ENCODE measurements around the gene ABCC3. TPM values are rescaled to one million over a fixed set of nuclear protein-coding genes. Genes with fewer than 3 reads are reported as not detected.
A peak's percentile ranks its signal among the peaks of the same experiment; 100 is the strongest.

ABCC3 gene
- total and polyA plus RNA-seq, 3 experiments from 2014 or later = 0.37 to 0.69 TPM; not detected in 1

DNA sequence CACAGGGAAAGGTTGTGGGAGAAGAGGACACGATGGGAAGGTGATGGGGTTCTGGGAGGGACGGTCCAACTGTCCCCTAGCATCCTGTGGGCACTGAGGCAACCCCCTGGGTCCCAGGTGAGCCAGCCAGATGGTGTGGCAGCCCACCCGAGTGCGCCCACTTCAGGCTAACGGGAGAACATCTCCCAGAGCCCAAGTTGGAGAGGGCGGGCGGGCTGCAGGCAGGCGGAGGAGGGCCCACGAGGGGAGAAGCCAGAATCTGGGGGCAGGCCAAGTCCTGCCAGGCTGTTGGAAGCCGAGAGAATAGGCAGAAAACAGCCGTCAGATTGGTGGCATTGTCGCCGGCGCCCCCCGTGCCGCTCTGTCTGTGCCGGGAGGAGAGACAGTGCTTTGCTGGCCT, 13.8 kb upstream of the ABCC3 start:
- Histone ChIP-seq H3K27ac (ENCODE audit: low read depth, low read length) (no peak overlapping the region), H3K4me1 (ENCODE audit: insufficient read depth, low read length) (no peaks in the 10 kb centered on the region), H3K4me3 (ENCODE audit: low read length) (no peak overlapping the region), H3K36me3 (ENCODE audit: insufficient read depth, low read length) (no peaks in the 10 kb centered on the region), H3K27me3 (ENCODE audit: insufficient read depth, low read length, poor library complexity, severe bottlenecking) (peaks cover 3% of the 10 kb centered on the region), H3K9me3 (ENCODE audit: low read length) (no peaks in the 10 kb centered on the region)
- Mint-ChIP-seq H3K27ac (no peak overlapping the region), H3K4me3 (no peak overlapping the region), H3K9me3 (no peaks in the 10 kb centered on the region), H3K27me3 (peaks cover 16 to 24% of the 10 kb centered on the region in 2 donors), H3K36me3 (no peaks in the 10 kb centered on the region), H3K4me1 (no peaks in the 10 kb centered on the region)
- no peak for DNase-seq
- ChIA-PET CTCF (no interaction called here), POLR2A (no interaction called here)

DNA sequence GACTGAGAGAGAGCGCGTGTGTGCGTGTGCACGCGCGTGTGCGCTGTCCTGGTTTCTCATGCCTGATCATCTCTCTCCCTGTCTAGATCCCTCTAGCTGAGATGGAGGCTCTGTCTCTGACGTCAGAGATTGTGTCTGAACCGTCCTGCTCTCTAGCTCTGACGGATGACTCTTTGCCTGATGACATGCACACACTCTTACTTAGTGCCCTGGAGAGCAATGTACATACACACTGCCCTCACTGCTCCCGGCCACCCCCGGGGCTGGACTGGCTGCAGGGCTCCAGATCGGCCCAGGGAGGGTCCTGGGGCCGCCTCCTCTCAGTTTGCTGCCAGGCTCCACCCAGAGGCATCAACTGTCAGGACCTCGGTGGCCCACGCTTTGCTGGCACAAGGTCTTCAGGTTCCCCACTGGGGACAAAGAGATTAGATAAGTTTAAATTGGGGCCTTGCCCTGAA, 13.1 kb upstream of the ABCC3 start:
- Histone ChIP-seq H3K9me3 (ENCODE audit: low read length) (no peaks in the 10 kb centered on the region), H3K4me3 (ENCODE audit: low read length) (no peak overlapping the region), H3K36me3 (ENCODE audit: insufficient read depth, low read length) (no peaks in the 10 kb centered on the region), H3K27me3 (ENCODE audit: insufficient read depth, low read length, poor library complexity, severe bottlenecking) (peaks cover 3% of the 10 kb centered on the region), H3K27ac (ENCODE audit: low read depth, low read length) (no peak overlapping the region), H3K4me1 (ENCODE audit: insufficient read depth, low read length) (no peaks in the 10 kb centered on the region)
- H3K27me3 Mint-ChIP-seq = peaks cover 16 to 29% of the 10 kb centered on the region in 2 donors
- no peak overlapping the region for H3K27ac Mint-ChIP-seq
- no peak overlapping the region for H3K4me3 Mint-ChIP-seq
- no peaks in the 10 kb centered on the region for H3K36me3 Mint-ChIP-seq
- POLR2A ChIA-PET = no interaction called here
- CTCF ChIA-PET = no interaction called here
- no peaks in the 10 kb centered on the region for H3K9me3 Mint-ChIP-seq
- no peak for DNase-seq
- no peaks in the 10 kb centered on the region for H3K4me1 Mint-ChIP-seq

DNA sequence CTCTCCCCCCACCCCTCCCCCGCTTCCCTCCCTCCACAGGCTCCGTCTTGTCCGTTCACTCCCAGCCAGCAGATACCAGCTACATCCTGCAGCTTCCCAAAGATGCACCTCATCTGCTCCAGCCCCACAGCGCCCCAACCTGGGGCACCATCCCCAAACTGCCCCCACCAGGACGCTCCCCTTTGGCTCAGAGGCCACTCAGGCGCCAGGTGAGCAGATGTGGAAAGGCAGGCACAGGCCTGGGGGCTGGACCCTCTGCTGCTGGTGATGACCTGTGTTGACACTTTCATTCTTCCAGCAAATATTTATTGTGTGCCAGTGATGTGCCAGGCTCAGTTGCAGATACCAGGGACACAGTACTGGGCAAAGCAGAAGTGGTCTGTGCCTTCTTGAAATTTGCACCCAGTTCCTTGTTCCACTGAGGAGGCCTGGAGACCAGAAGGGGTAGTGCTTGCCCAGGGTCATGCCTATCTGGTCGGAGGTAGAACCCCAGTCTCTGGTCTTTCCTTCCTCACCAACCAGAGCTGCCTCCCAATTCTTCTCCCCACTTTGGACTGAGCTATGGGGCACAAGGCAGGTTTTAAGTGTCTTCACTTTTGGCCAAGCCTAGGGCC, 10.3 kb upstream of the ABCC3 start:
- H3K4me3 Mint-ChIP-seq = no peak overlapping the region
- Histone ChIP-seq H3K27me3 (ENCODE audit: insufficient read depth, low read length, poor library complexity, severe bottlenecking) (peaks cover 9% of the 10 kb centered on the region), H3K9me3 (ENCODE audit: low read length) (no peaks in the 10 kb centered on the region), H3K27ac (ENCODE audit: low read depth, low read length) (no peak overlapping the region), H3K4me3 (ENCODE audit: low read length) (no peak overlapping the region), H3K4me1 (ENCODE audit: insufficient read depth, low read length) (no peaks in the 10 kb centered on the region), H3K36me3 (ENCODE audit: insufficient read depth, low read length) (no peaks in the 10 kb centered on the region)
- H3K27ac Mint-ChIP-seq = no peak overlapping the region
- peaks cover 0 to 5% (median 2%) of the 10 kb centered on the region in 3 donors for H3K4me1 Mint-ChIP-seq
- H3K36me3 Mint-ChIP-seq = no peaks in the 10 kb centered on the region
- peaks cover 29 to 48% of the 10 kb centered on the region in 2 donors for H3K27me3 Mint-ChIP-seq
- DNase-seq = no peak
- POLR2A ChIA-PET = no interaction called here
- H3K9me3 Mint-ChIP-seq = no peaks in the 10 kb centered on the region
- CTCF ChIA-PET = interaction anchor here (1.6 kb wide), 1 partner anchor 19 kb away, joined by 6 read pairs; no protein-coding TSS in a partner anchor

DNA sequence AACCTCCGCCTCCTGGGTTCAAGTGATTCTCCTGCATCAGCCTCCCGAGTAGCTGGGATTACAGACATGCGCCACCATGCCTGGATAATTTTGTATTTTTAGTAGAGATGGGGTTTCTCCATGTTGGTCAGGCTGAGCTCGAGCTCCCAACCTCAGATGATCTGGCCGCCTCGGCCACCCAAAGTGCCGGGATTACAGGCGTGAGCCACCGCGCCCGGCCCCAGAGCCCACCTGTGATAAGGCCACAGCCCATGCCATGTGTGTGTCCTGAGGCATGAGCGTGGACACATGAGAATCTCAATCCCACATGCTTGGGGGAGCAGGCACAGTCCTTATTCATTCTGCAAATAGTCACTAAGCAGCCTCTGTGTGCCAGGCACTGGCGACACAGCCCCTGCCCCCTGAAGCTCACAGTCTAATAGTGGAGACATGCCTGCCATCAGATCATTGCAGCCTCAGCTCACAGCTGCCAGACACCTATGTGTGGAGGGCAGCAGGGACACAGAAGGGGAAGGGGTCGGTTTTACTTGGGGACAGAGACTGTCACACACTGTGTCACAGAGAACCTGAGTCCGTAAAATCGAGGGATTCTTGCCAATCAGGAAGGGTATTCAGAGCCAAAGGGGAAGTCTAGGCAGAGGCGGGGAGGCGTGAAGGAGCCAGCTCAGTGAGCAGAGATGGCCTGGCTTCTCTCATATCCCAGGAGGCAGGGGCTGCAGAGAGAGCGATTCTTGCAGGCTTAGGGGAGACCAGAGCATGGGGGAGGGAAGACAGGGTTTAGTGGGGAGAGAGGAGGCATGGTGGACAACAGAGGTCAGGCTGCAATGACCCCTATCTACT, 9.4 kb upstream of the ABCC3 start:
- Mint-ChIP-seq H3K27ac (no peak overlapping the region), H3K4me1 (peaks cover 0 to 5% (median 2%) of the 10 kb centered on the region in 3 donors), H3K4me3 (no peak overlapping the region), H3K36me3 (no peaks in the 10 kb centered on the region), H3K27me3 (peaks cover 33 to 55% of the 10 kb centered on the region in 2 donors), H3K9me3 (no peaks in the 10 kb centered on the region)
- ChIA-PET CTCF (interaction anchor here (1.0 to 2.9 kb wide), 7 partner anchors 10 to 182 kb away, joined by 3 to 14 read pairs (median 6); partner anchors contain the start of genes ABCC3 and SPATA20), POLR2A (interaction anchor here (1.0 kb wide), 1 partner anchor 78 kb away, joined by 3 read pairs; the partner anchor contains the start of gene SPATA20)
- Histone ChIP-seq H3K27ac (ENCODE audit: low read depth, low read length) (no peak overlapping the region), H3K4me3 (ENCODE audit: low read length) (no peak overlapping the region), H3K4me1 (ENCODE audit: insufficient read depth, low read length) (no peaks in the 10 kb centered on the region), H3K9me3 (ENCODE audit: low read length) (no peaks in the 10 kb centered on the region), H3K27me3 (ENCODE audit: insufficient read depth, low read length, poor library complexity, severe bottlenecking) (peaks cover 10% of the 10 kb centered on the region), H3K36me3 (ENCODE audit: insufficient read depth, low read length) (no peaks in the 10 kb centered on the region)
- no peak for DNase-seq

DNA sequence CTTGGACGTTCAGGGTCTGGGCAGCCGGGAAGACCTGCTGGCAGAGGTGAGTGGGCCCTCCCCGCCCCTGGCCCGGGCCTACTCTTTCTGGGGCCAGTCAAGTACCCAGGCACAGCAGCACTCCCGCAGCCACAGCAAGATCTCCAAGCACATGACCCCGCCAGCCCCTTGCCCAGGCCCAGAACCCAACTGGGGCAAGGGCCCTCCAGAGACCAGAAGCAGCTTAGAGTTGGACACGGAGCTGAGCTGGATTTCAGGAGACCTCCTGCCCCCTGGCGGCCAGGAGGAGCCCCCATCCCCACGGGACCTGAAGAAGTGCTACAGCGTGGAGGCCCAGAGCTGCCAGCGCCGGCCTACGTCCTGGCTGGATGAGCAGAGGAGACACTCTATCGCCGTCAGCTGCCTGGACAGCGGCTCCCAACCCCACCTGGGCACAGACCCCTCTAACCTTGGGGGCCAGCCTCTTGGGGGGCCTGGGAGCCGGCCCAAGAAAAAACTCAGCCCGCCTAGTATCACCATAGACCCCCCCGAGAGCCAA, 8.6 kb upstream of the ABCC3 start:
- Histone ChIP-seq H3K4me3 (ENCODE audit: low read length) (no peak overlapping the region), H3K27me3 (ENCODE audit: insufficient read depth, low read length, poor library complexity, severe bottlenecking) (peaks cover 17% of the 10 kb centered on the region), H3K27ac (ENCODE audit: low read depth, low read length) (no peak overlapping the region), H3K9me3 (ENCODE audit: low read length) (no peaks in the 10 kb centered on the region), H3K36me3 (ENCODE audit: insufficient read depth, low read length) (no peaks in the 10 kb centered on the region), H3K4me1 (ENCODE audit: insufficient read depth, low read length) (no peaks in the 10 kb centered on the region)
- ChIA-PET CTCF (interaction anchor here (0.7 to 2.9 kb wide), 10 partner anchors 9 to 182 kb away, joined by 3 to 14 read pairs (median 4); partner anchors contain the start of genes ABCC3 and SPATA20), POLR2A (interaction anchor here (1.0 kb wide), 1 partner anchor 79 kb away, joined by 3 read pairs; the partner anchor contains the start of gene SPATA20)
- no peaks in the 10 kb centered on the region for H3K9me3 Mint-ChIP-seq
- no peak overlapping the region for H3K27ac Mint-ChIP-seq
- peak; percentile 39 to 72 (median 46) for DNase-seq
- peaks cover 35 to 60% of the 10 kb centered on the region in 2 donors for H3K27me3 Mint-ChIP-seq
- H3K4me1 Mint-ChIP-seq = peaks cover 0 to 5% (median 2%) of the 10 kb centered on the region in 3 donors
- no peaks in the 10 kb centered on the region for H3K36me3 Mint-ChIP-seq
- H3K4me3 Mint-ChIP-seq = no peak overlapping the region

DNA sequence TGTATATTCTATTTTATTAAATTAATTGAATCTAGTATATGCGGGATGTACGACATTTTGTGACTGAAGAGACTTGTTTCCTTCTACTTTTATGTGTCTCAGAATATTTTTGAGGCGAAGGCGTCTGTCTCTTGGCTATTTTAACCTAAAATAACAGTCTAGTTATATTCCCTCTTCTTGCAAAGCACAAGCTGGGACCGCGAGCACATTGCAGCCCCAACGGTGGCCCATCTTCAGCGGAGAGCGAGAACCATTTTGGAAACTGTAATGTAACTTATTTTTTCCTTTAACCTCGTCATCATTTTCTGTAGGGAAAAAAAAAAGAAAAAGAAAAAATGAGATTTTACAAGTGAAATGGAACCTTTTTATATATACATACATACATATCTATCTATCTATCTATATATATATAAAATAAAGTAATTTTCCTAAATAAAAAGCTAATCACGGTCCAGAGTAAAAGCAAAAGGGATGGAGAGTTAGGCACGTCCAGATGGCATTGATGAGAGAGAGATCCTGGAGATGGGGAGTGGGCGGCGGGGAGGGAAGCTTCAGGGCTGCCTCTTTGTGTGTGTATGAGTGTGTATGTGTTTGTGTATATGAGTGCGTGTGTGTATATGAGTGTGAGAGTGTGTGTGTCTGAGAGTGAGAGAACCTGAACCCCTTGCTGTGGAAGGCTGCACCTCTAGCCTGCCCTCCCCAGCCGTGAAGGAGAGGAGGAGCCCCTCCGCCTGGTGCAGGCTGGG, 7.5 kb upstream of the ABCC3 start:
- ChIA-PET CTCF (interaction anchor here (0.9 to 2.9 kb wide), 10 partner anchors 8 to 225 kb away, joined by 3 to 14 read pairs (median 4); partner anchors contain the start of genes ABCC3 and SPATA20), POLR2A (no interaction called here)
- peaks cover 23% of the 10 kb centered on the region for H3K27me3 ChIP-seq (ENCODE audit: insufficient read depth, low read length, poor library complexity, severe bottlenecking)
- Mint-ChIP-seq H3K27ac (no peak overlapping the region), H3K27me3 (peaks cover 33 to 61% of the 10 kb centered on the region in 2 donors), H3K36me3 (no peaks in the 10 kb centered on the region), H3K4me1 (peaks cover 0 to 5% (median 2%) of the 10 kb centered on the region in 3 donors), H3K4me3 (no peak overlapping the region), H3K9me3 (no peaks in the 10 kb centered on the region)
- DNase-seq = no peak
- H3K9me3 ChIP-seq (ENCODE audit: low read length) = no peaks in the 10 kb centered on the region
- no peaks in the 10 kb centered on the region for H3K36me3 ChIP-seq (ENCODE audit: insufficient read depth, low read length)
- no peaks in the 10 kb centered on the region for H3K4me1 ChIP-seq (ENCODE audit: insufficient read depth, low read length)
- H3K4me3 ChIP-seq (ENCODE audit: low read length) = no peak overlapping the region
- no peak overlapping the region for H3K27ac ChIP-seq (ENCODE audit: low read depth, low read length)

DNA sequence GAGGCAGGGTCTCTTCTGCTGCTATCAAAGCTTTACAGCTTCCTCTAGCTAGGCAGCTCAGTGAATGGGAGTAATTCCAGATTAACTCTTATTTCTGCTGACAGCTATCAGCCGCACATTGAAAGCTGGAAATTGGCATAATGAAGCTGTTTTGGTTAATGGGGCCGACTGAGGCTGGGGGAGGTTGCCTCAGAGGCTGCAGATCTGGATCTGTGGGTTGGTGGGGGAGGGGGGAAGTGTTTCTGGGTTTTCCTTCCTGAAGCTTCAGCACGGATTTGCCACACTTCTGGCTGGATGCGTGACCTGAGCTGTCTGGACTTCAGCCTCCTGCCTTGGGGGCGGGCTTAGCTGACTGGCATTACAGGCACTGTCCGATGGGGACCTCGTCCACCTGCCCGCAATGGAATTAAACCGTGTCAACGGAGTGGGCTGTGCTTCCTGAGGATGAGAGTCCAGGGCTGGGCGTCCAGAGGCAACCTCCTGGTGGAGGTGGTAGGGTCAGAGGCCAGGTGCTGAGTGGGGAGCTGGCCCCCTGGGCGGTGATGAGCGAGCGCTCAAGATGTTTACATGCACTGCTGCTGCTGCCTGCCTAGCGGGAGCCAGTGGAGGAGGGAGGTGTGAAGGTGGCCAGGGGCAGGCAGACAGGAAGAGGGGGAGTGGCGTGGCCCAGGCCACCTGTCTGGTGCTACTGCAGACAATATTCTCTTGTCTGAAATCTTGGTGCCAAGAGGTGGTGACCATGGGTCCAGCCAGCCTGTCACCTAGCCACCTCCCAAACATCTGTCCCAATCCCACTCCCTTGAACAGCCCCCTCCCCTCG, 6.7 kb upstream of the ABCC3 start:
- Histone ChIP-seq H3K27ac (ENCODE audit: low read depth, low read length) (no peak overlapping the region), H3K9me3 (ENCODE audit: low read length) (no peaks in the 10 kb centered on the region), H3K27me3 (ENCODE audit: insufficient read depth, low read length, poor library complexity, severe bottlenecking) (peaks cover 20% of the 10 kb centered on the region), H3K4me3 (ENCODE audit: low read length) (no peak overlapping the region), H3K36me3 (ENCODE audit: insufficient read depth, low read length) (no peaks in the 10 kb centered on the region), H3K4me1 (ENCODE audit: insufficient read depth, low read length) (no peaks in the 10 kb centered on the region)
- peaks cover 0 to 5% (median 2%) of the 10 kb centered on the region in 3 donors for H3K4me1 Mint-ChIP-seq
- no peak for DNase-seq
- peak overlapping the region in 1 of 8 donors; percentile 8 for H3K27ac Mint-ChIP-seq
- CTCF ChIA-PET = interaction anchor here (0.9 to 2.9 kb wide), 8 partner anchors 10 to 224 kb away, joined by 3 to 14 read pairs (median 4); no protein-coding TSS in a partner anchor
- H3K4me3 Mint-ChIP-seq = no peak overlapping the region
- H3K9me3 Mint-ChIP-seq = no peaks in the 10 kb centered on the region
- POLR2A ChIA-PET = interaction anchor here (0.6 kb wide), 1 partner anchor 1429 kb away, joined by 5 read pairs; no protein-coding TSS in a partner anchor
- H3K36me3 Mint-ChIP-seq = no peaks in the 10 kb centered on the region
- peaks cover 35 to 65% of the 10 kb centered on the region in 2 donors for H3K27me3 Mint-ChIP-seq
